Suprapubic skin (tissue), 4 donors: ENCODE measurements around the gene PPM1M.

Experiments
- POLR2A ChIP-seq, 2 donors: fragments of 450-650 bp; IDR thresholded peaks; one replicate each; pipeline ENCODE4 v1.6.1; 2017; ENCODE audit warnings: antibody characterized with exemption in 2 of 2, mild to moderate bottlenecking in 2 of 2, moderate library complexity in 2 of 2
- POLR2AphosphoS5 ChIP-seq, 3 donors: sonication (generic); formaldehyde crosslinking; IDR thresholded peaks; one replicate each; pipeline ENCODE4 v1.6.1; 2017; ENCODE audit warnings: antibody characterized with exemption in 3 of 3

DNA sequence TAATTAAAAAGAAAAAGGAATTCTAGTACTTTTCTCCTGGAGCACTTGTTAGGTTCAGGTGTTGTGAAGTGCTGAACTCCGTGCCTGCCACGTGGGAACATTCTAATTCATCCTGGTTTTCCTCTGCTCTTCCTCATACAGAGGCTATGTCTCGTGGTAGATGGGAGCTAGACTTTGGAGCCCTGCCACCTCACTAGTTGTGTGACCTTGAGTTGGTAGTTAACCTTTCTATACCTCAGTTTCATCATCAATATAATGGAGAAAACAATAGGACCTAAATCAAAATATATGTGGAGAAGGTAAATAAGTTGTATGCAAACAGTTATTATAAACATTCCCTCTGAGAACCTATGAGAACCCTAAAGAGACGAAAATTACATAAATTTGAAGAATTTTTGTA lies 37.0 kb upstream of the PPM1M start:
- no peak for TF ChIP-seq POLR2A (IDR thresholded peaks at IDR 0.05)
- no peak for TF ChIP-seq POLR2AphosphoS5 (IDR thresholded peaks at IDR 0.05)
